ENCODE results near the gene INSYN1.

DNA sequence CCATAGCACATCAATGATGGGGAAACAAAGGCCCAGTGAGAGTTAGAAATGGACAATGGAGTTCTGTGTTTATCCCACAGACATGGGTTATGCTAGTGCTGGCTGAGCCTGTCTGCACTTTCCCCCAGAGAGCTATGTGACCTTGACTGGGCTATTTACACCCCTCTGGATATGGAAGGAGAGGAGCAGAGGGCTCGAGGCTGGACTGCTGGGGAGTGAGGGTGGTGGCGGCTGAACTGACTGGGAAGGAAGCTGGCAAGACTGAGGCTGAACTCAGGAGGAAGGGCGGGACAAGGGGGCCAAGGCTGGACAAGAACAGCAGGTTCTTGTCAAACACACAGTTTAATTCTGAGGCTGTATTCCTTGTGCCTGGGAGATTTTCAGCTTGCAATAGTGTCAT lies 10.8 kb upstream of the INSYN1 start:
- TF ChIP-seq, protein P1, sequence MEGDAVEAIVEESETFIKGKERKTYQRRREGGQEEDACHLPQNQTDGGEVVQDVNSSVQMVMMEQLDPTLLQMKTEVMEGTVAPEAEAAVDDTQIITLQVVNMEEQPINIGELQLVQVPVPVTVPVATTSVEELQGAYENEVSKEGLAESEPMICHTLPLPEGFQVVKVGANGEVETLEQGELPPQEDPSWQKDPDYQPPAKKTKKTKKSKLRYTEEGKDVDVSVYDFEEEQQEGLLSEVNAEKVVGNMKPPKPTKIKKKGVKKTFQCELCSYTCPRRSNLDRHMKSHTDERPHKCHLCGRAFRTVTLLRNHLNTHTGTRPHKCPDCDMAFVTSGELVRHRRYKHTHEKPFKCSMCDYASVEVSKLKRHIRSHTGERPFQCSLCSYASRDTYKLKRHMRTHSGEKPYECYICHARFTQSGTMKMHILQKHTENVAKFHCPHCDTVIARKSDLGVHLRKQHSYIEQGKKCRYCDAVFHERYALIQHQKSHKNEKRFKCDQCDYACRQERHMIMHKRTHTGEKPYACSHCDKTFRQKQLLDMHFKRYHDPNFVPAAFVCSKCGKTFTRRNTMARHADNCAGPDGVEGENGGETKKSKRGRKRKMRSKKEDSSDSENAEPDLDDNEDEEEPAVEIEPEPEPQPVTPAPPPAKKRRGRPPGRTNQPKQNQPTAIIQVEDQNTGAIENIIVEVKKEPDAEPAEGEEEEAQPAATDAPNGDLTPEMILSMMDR (IDR thresholded peaks at IDR 0.05) = no peak
- TF ChIP-seq POLR2A (IDR thresholded peaks at IDR 0.05) = no peak
